Muscle layer of colon (tissue), 2 donors: ENCODE results near the gene DENND1A.

Source experiments
- H3K27ac ChIP-seq: one replicate; pipeline ENCODE4 v1.7.0; 2013; ENCODE audit warnings: low read depth, mild to moderate bottlenecking, low read length, moderate library complexity
- H3K27me3 ChIP-seq, 2 donors: one replicate each; pipeline ENCODE4 v1.7.0; 2013; ENCODE audit warnings: low read length in 2 of 2, mild to moderate bottlenecking in 2 of 2; ENCODE audit not compliant: insufficient read depth in 2 of 2, control insufficient read depth in 1 of 2
- H3K36me3 ChIP-seq: one replicate; pipeline ENCODE4 v1.7.0; 2013; ENCODE audit warnings: mild to moderate bottlenecking, low read length; ENCODE audit not compliant: insufficient read depth
- H3K4me1 ChIP-seq: one replicate; pipeline ENCODE4 v1.7.0; 2013; ENCODE audit warnings: mild to moderate bottlenecking, low read length; ENCODE audit not compliant: insufficient read depth
- H3K4me3 ChIP-seq, 2 donors: one replicate each; pipeline ENCODE4 v1.7.0; 2013; ENCODE audit warnings: low read length in 2 of 2, low read depth in 1 of 2, mild to moderate bottlenecking in 1 of 2, moderate library complexity in 1 of 2
- H3K9ac ChIP-seq: one replicate; pipeline ENCODE4 v1.7.0; 2013; ENCODE audit warnings: low read length
- H3K9me3 ChIP-seq: one replicate; pipeline ENCODE4 v1.7.0; 2013; ENCODE audit warnings: mild to moderate bottlenecking, low read length
- donor health status: abdominal sarcoma.
- donor health status: Adenocarcinoma of cecum.

DENND1A gene

GRCh38 chr9:123422635-123423310, 507.2 kb downstream of the DENND1A start:
- Histone ChIP-seq H3K27me3 (no peaks in the 10 kb centered on the region), H3K27ac (no peak overlapping the region), H3K36me3 (peaks cover 12% of the 10 kb centered on the region), H3K9ac (no peak overlapping the region), H3K4me3 (no peak overlapping the region), H3K9me3 (no peaks in the 10 kb centered on the region), H3K4me1 (no peaks in the 10 kb centered on the region)

- no peaks in the 10 kb centered on the region for H3K4me1 ChIP-seq
- H3K27me3 ChIP-seq: no peaks in the 10 kb centered on the region
- H3K4me3 ChIP-seq: no peak overlapping the region
- H3K9ac ChIP-seq: no peak overlapping the region
- no peak overlapping the region for H3K27ac ChIP-seq
- H3K9me3 ChIP-seq: no peaks in the 10 kb centered on the region
- peaks cover 12% of the 10 kb centered on the region for H3K36me3 ChIP-seq
Observed at GRCh38 chr9:123421801-123422455, 508.0 kb downstream of the DENND1A start.

DNA sequence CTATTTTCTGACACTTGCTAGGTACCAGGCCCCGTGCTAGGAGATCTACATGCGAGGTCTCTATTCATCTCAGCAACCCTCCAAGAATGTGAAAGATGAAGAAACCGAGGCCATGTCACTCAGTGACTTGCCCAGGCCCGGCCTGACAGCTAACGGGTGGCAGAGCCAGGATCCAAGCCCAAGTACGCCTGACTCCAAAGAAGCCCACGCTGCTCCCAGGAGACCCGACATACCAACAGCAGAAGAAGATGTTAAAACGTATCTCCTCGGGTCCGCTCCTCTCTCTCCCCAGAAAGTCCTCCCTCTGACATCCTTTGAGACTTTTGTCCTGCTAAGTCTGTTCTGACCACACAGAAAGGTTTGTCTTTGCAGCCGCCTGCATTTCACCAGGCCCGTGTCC, 508.7 kb downstream of the DENND1A start:
- peaks cover 12% of the 10 kb centered on the region for H3K36me3 ChIP-seq
- H3K9me3 ChIP-seq: no peaks in the 10 kb centered on the region
- no peaks in the 10 kb centered on the region for H3K4me1 ChIP-seq
- no peaks in the 10 kb centered on the region for H3K27me3 ChIP-seq
- H3K27ac ChIP-seq: no peak overlapping the region
- no peak overlapping the region for H3K4me3 ChIP-seq
- no peak overlapping the region for H3K9ac ChIP-seq

DNA sequence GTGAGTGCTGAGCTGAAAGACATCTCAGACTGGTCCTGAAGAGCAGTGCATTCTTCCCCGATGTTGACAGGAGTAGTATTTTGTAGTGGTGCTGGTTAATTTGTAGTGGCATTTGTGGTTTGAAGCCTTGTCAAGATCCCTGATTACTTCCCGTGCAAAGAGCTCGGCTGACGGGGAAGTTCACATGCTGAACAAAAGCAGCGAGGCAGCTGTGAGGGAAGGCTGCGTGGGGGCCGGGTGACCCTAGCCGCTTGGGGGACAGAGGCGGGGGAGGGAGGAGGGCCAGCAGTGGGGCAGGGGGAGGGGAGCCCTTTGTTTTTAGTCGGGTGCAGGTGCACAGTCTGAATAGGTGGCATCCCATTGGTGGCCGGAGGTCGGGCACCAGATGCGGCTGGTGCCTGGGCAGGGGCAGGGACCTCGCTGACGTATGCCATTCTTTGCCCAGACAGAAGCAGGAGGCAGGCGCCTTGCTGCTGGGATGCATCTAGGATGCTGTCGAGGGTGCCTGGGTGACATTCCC, 509.3 kb downstream of the DENND1A start:
- H3K4me3 ChIP-seq: no peak overlapping the region
- no peak overlapping the region for H3K27ac ChIP-seq
- no peaks in the 10 kb centered on the region for H3K27me3 ChIP-seq
- H3K36me3 ChIP-seq: peaks cover 12% of the 10 kb centered on the region
- H3K9me3 ChIP-seq: no peaks in the 10 kb centered on the region
- no peaks in the 10 kb centered on the region for H3K4me1 ChIP-seq
- H3K9ac ChIP-seq: no peak overlapping the region

- Histone ChIP-seq H3K4me1 (no peaks in the 10 kb centered on the region), H3K36me3 (peaks cover 12% of the 10 kb centered on the region)
Observed at GRCh38 chr9:123419721-123420591, 510.0 kb downstream of the DENND1A start.

DNA sequence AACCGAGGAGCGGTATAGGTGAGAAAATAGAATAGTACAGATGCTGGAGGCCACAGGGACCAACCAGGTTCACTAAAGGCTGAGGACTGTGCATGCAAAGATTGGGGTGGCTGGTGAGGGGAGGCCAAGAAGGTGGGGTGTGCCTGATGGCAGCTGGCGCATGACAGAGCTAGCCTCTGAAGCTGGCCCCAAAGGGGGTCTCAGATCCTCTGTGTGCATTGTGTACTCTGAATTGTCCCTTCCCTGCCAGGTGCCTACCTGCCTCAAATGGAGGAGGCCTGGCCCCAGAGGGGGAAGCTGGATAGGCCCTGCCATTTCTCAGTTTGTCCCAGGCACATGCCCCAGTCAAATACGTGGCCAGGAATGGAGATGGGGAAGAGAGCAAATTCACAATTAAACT, 510.8 kb downstream of the DENND1A start:
- Histone ChIP-seq H3K27me3 (no peaks in the 10 kb centered on the region), H3K9ac (no peak overlapping the region), H3K36me3 (peaks cover 12% of the 10 kb centered on the region), H3K9me3 (no peaks in the 10 kb centered on the region), H3K4me3 (no peak overlapping the region), H3K27ac (no peak overlapping the region), H3K4me1 (no peaks in the 10 kb centered on the region)

More at GRCh38 chr9:123419721-123420591, 510.0 kb downstream of the DENND1A start:
- Histone ChIP-seq H3K4me3 (no peak overlapping the region), H3K27me3 (no peaks in the 10 kb centered on the region), H3K9me3 (no peaks in the 10 kb centered on the region), H3K9ac (no peak overlapping the region), H3K27ac (no peak overlapping the region)

DNA sequence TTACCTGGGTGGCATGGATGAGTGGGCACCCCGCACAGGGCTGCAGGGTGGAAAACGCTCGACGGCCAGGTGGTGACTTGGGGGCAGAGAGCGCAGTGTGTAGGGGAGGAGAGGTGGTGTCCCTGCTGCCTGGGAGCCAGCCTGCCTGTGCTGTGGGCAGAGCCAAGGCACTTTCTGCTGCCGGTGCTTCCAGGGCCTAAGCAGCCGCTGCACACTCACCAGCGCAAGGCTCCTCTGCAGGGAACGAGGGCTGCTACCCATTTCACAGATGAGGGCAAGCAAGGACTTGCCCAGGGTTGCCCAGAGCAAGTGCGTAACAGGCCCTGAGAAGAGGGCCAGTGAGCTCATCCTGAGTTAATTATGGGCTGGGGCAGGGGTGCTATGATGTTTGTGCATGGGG, 511.4 kb downstream of the DENND1A start:
- H3K4me3 ChIP-seq: no peak overlapping the region
- H3K27me3 ChIP-seq: no peaks in the 10 kb centered on the region
- H3K4me1 ChIP-seq: no peaks in the 10 kb centered on the region
- H3K36me3 ChIP-seq: peaks cover 12% of the 10 kb centered on the region
- no peak overlapping the region for H3K27ac ChIP-seq
- H3K9ac ChIP-seq: no peak overlapping the region
- no peaks in the 10 kb centered on the region for H3K9me3 ChIP-seq

DNA sequence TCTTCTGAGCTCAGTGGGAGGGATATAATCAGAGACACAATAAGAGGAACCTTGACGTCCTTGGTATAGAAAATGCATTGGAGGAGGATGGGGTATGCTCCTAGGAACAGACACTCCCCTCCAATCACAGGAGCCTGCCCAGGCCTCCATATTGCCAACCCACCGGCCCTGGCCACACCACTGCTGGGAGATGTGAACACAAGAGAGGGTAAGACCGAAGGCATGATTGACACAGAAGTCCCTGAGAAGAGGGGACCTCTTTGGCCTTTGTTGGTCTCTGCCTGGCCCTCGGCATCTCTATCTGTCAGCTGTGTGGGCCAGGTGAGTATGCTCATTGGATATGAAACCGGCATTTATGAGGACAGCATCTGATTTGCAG, 511.9 kb downstream of the DENND1A start:
- H3K27ac ChIP-seq: no peak overlapping the region
- no peaks in the 10 kb centered on the region for H3K27me3 ChIP-seq
- H3K4me3 ChIP-seq: no peak overlapping the region
- no peak overlapping the region for H3K9ac ChIP-seq
- no peaks in the 10 kb centered on the region for H3K4me1 ChIP-seq
- H3K9me3 ChIP-seq: no peaks in the 10 kb centered on the region
- H3K36me3 ChIP-seq: peaks cover 12% of the 10 kb centered on the region

DNA sequence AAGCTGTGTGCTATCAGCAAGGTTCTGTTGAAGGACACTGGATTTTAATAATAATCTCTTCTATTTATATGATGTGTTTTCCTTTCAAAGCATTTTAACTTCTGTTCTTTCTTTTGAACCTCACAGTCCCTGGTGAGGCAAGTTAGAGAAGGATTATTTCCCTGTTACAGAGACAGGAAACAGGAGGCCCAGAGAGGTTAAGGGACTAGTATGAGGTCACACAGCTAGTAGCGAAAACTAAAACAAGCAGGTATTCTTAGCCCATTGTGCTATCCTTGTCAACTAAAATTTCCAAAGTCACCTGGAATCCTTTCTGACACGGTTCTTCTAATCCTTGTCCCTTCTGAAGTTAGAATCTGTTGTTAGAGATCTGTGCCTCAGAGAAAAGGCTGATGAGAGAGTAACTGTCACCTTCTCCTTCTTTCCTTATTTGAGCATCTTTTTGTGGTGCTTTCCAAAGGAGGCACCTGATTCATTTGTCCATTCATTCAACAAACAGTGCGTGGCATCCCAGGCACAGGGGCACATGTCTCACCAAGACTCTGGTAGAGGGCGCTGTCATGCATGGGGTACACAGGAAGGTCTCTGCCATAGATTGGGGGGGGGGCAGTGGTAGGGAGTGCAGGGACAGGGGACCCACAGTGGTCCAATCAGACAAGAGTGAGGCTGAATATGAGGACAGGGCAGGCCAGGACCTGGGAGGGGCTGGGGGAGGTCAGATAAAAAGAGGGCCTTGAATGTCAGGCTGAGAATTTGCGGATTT, 512.5 kb downstream of the DENND1A start:
- no peaks in the 10 kb centered on the region for H3K4me1 ChIP-seq
- H3K9ac ChIP-seq: no peak overlapping the region
- no peak overlapping the region for H3K4me3 ChIP-seq
- no peaks in the 10 kb centered on the region for H3K27me3 ChIP-seq
- no peaks in the 10 kb centered on the region for H3K9me3 ChIP-seq
- peaks cover 7% of the 10 kb centered on the region for H3K36me3 ChIP-seq
- no peak overlapping the region for H3K27ac ChIP-seq

DNA sequence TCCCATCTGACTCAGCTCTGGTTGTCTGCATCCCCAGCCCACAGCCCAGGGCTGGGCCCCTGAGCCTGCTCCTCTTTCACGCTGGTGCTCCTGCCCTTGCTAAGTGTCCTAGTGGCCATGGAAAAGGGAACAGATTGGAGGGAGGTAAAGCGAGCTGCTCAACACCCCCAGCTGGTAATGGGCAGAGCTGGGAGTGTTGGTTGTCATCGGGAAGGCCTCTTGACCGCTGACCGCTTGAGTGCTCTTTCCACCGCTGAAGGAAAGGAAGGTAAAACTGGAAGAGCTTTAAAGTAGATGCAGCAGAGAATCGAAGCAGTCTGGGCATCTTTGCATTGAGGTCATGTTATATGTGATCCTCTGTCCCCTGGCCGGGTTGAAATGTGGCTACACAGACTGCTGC, 513.8 kb downstream of the DENND1A start:
- Histone ChIP-seq H3K36me3 (peaks cover 7% of the 10 kb centered on the region), H3K27me3 (no peaks in the 10 kb centered on the region), H3K9me3 (no peaks in the 10 kb centered on the region), H3K4me3 (no peak overlapping the region), H3K4me1 (no peaks in the 10 kb centered on the region), H3K27ac (no peak overlapping the region), H3K9ac (no peak overlapping the region)
